Fibroblast of mammary gland (primary cell): ENCODE results near the gene TMEM154.

Experiments
- DNase-seq: peaks from one replicate; pipeline ENCODE4 v3.0.0-alpha.2; 2010; ENCODE audit warnings: low read depth
- H3K4me3 ChIP-seq: 2 replicates; pipeline ENCODE4 v1.5.1; 2011; ENCODE audit warnings: low read depth, mild to moderate bottlenecking, low read length, moderate library complexity; ENCODE audit not compliant: control insufficient read depth
- TF ChIP-seq, protein P1 (sequence below): conservative IDR thresholded peaks from 2 replicates; pipeline ENCODE4 v1.5.1; 2011; ENCODE audit warnings: low read depth, low read length, inconsistent platforms; ENCODE audit not compliant: control insufficient read depth, insufficient read depth

The TMEM154 gene

DNA sequence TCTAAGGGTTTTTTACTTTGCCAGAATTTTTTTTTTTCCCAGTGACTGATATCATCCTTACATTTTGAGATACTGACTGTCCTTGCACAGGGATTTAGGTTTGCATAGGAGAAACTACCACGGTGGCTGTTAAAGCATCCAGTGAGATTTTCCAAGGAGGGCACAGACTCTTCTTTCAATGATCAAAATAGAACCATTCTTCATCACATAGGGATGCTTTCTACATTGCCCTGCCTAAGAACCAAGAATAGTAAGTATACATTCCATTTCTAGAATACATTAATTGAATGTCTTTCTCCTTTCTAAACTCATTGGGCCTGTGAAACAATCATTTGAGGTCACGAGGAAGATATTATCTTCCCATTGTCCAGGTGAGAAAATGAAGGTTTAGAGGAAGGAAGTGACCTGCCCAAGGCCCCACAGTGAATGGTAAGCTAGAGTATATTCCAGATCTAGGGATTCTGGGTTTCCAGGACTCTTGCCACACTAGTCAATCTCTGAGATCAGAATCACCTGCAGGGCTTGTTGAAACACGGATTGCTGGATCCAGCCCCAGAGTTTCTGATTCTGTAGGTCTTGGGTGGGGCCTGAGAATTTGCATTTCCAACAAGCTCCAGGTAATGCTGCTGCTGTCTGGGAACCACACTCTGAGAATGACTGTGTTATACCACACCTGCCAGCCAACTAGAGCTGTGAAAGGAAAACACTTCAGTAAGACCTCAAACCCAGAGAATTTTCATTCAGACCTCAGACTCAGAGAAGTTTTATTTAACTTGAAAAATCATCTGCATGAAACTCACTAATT, 17.7 kb upstream of the TMEM154 start:
- DNase-seq: no peak
- H3K4me3 ChIP-seq: no peak overlapping the region
- TF ChIP-seq, protein P1, sequence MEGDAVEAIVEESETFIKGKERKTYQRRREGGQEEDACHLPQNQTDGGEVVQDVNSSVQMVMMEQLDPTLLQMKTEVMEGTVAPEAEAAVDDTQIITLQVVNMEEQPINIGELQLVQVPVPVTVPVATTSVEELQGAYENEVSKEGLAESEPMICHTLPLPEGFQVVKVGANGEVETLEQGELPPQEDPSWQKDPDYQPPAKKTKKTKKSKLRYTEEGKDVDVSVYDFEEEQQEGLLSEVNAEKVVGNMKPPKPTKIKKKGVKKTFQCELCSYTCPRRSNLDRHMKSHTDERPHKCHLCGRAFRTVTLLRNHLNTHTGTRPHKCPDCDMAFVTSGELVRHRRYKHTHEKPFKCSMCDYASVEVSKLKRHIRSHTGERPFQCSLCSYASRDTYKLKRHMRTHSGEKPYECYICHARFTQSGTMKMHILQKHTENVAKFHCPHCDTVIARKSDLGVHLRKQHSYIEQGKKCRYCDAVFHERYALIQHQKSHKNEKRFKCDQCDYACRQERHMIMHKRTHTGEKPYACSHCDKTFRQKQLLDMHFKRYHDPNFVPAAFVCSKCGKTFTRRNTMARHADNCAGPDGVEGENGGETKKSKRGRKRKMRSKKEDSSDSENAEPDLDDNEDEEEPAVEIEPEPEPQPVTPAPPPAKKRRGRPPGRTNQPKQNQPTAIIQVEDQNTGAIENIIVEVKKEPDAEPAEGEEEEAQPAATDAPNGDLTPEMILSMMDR: no peak

DNA sequence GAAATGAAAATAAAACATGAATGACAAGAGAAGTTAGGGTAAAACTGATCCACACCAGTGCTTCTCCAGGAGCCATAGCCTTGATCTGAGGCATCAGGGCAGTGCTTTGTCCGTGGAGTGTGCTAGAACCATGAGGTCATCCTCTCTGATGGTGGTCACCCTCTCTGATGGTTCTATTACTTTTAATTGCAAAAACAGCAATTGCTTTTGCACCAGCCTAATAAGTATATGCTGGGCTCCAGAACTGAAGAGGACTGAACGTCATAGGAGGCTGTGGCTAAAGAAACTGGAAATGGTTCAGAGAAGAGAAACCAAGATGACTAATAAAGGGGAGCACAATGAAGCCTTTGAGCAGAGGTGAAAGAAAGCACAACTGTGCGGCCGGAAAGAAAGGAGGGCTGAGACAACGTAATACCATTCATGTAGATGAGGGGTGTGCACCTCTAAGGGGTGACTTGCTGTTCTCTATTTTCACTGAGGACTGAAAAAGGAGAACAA, 17.0 kb upstream of the TMEM154 start:
- TF ChIP-seq, protein P1: no peak
- DNase-seq: peak; percentile 62
- no peak overlapping the region for H3K4me3 ChIP-seq

DNA sequence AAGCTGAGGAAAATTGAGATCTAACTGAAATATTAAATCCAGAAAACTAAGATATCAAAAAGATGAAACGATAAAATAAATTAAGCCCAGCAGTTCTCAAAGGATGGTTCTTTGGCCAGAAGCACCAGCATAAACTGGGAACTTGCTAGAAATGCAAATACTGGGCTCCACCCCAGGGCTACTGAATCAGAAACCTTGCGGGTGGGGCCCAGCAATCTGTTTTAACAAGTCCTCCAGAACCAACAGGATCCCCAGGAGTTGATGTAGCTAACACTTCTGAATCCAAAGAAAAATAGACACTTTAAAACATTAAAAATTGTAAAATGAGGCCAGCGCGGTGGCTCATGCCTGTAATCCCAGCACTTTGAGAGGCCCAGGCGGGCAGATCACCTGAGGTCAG, 14.1 kb upstream of the TMEM154 start:
- no peak overlapping the region for H3K4me3 ChIP-seq
- no peak for DNase-seq
- TF ChIP-seq, protein P1: no peak

DNA sequence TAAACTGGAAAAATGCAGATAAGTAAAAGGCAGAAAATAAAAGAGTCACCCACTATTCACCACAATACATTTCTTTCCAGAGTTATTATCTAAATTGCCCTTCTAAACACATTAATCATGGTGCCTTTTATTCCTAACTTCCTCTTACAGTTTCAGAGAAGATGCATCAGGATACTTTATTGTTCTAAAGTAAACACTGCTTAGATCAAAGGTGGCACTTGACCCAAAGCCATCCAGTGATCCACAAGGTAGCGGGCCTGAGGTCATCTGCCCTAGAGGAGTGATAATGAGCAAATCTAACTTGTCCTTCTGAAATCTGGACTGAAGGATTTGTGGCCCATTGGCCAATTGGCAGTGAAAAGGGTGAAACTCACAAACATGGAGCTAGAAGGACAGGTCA, 12.0 kb upstream of the TMEM154 start:
- no peak overlapping the region for H3K4me3 ChIP-seq
- no peak for DNase-seq
- TF ChIP-seq, protein P1: no peak

DNA sequence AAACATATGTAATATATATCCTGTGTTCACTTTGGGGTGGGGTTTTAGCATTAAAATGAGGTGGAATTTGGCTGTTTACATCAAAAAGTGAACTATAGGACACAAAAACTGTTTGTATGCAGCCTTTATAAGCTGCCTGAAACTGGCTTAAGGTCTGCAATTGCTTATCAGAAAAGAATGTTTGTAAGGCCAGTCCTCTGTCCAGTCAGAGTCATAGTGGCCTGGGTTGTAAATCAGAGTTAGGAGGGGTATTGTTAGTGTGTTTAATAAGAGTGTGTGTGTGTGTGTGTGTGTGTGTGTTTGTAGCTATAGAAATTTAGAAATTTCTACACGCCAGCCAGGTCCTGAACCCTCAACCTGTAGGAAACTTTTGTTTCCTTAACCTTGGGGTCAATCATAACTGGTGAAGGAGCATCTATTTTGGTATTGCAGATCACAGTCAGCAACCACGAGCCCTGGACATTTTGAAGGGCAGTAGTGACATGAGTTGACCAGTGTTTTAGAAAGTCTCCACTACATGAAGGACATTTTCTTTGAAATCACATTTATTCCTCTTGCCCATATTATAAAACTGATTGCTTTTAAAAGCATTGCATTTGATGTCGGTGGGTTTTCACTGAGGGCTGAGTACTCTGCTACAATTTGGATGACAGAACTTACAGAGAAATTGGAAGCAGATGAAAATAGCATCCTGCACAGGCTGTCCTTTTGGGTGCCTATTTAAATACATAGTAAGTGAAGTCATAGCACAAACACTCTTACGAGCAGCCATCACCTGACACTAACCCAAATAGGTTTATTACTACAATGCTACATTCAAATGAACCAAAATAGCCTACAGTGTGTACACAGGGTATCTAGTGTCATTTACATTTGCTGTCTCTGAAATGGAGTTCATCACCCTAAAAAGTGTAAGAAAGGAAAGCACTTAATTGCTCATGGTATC, 11.2 kb upstream of the TMEM154 start:
- no peak overlapping the region for H3K4me3 ChIP-seq
- TF ChIP-seq, protein P1: no peak
- no peak for DNase-seq

DNA sequence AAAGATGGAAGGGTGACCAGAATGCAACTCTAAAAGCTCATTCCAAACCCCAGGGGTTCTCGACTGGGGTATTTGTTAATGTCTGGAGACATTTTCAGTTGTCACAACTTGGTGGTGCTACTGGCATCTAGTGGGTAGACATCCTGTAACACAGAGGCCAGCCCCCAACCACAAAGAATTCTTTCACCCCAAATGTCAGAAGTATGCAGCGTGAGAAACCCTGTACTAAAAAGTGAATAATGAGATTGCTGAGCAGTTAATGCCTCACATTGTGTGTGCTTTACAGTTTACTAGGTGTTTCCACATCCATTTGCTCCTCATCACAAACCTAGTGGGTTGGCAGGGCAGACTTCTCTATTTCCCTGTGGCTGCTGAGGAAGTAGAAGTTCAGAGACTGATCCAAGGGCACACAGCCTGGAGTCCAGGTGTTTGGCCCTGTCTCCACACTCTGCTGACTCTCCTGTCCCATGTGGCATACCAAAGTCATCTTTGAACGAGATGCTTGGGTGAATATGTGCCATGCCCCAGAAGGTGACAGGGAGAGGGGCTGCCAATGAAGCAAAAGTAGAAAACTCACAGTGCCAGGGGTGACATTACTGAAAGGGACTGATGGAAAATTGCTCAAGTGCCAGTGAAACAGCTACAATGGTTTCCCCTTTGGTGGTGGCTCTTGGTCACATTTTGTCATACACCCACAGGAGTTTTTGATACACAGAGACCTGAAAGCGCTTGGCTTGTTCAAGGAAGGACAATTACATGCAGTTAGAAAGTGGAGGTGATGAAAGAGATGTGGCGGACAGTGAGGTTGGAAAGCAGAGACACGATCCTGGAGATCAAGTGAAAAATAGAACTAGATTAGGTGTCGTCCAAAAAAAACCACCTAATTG, 10.1 kb upstream of the TMEM154 start:
- TF ChIP-seq, protein P1: no peak
- DNase-seq: no peak
- no peak overlapping the region for H3K4me3 ChIP-seq
